GM10266 (cell line): ENCODE results near the gene KRT86.
"Not testable (repeated sequence)": the region's sequence is repeated elsewhere in the genome, so short reads cannot be mapped to it uniquely, and the experiment has no call there.

ENCODE experiments used
- DNase-seq: peaks from one replicate; pipeline ENCODE4 v3.0.0; 2012; ENCODE audit errors: extremely low spot score
- TF ChIP-seq, protein P1 (sequence below): IDR thresholded peaks from 2 replicates; pipeline ENCODE4 v1.5.1; 2012; ENCODE audit warnings: mild to moderate bottlenecking, low read depth; ENCODE audit not compliant: control insufficient read depth, insufficient read depth; ENCODE audit errors: missing control alignments

Gene KRT86

DNA sequence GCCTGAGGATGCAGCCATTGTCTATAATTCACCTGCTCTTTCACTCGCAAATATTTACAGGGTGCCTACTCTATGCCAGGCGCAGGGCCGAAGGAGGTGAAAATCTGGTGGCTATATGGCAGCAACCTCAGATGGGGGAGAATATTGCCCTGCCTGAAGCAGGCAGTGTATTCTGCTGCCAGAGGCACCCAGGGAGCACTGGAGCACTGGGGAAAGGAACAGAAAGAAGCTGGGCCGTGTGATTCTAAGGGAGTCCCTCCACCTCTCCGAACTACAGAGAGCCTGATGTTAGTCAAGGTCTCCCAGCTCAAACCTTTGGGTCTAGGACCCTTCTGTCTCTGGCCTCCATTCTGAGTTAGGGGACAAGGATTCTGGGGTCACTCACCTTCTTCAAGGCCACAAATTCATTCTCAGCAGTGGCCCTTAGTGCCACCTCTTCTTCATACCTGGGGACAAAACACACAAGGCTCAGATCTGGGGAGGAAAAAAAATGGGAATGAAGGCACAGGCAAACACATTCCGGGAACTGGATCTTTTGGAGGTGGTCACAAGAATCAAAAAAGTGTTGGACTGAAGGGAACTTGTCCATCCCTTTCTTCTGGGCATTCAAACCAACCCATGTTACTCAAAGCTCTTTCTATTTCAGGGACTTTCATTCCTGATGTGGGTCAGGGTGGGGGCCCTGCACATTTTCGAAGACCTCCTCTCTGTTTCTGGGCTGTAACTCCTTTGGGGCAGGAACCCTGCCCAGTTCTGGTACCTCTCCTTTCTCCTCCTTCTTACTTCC, 19.3 kb upstream of the KRT86 start:
- DNase-seq: no peak
- TF ChIP-seq, protein P1, sequence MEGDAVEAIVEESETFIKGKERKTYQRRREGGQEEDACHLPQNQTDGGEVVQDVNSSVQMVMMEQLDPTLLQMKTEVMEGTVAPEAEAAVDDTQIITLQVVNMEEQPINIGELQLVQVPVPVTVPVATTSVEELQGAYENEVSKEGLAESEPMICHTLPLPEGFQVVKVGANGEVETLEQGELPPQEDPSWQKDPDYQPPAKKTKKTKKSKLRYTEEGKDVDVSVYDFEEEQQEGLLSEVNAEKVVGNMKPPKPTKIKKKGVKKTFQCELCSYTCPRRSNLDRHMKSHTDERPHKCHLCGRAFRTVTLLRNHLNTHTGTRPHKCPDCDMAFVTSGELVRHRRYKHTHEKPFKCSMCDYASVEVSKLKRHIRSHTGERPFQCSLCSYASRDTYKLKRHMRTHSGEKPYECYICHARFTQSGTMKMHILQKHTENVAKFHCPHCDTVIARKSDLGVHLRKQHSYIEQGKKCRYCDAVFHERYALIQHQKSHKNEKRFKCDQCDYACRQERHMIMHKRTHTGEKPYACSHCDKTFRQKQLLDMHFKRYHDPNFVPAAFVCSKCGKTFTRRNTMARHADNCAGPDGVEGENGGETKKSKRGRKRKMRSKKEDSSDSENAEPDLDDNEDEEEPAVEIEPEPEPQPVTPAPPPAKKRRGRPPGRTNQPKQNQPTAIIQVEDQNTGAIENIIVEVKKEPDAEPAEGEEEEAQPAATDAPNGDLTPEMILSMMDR: no peak

DNA sequence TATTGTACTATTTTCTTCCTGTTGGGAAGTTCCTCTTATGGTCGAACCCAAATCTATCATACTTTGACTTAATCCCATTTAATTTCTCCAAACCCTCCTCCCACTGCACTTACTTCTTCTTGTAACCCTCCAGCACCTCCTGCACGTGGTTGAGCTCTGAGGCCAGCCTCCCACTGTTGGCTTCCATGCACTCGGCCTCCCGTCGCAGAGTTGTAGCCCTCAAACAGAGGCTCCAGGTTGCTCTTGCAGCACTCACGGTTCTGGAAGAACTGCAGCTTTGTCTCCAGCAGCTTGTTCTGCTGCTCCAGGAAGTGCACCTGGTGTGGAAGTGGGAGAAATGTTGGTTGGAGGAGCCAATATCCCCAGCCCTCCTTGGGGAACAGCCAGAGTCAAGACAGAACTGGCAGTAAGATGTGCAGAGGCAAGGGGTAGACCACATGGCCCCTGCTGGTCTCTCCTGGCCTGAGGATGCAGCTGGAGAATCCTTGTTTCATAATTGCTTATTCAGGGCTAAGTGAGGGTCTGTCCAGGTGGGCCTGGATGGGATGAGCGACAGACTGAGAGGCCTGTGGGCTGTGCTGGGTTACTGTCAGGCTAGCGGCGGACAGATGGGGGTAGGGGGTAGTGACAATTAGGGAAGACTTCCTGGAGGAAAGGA, 18.4 kb upstream of the KRT86 start:
- TF ChIP-seq, protein P1: no peak
- no peak for DNase-seq

DNA sequence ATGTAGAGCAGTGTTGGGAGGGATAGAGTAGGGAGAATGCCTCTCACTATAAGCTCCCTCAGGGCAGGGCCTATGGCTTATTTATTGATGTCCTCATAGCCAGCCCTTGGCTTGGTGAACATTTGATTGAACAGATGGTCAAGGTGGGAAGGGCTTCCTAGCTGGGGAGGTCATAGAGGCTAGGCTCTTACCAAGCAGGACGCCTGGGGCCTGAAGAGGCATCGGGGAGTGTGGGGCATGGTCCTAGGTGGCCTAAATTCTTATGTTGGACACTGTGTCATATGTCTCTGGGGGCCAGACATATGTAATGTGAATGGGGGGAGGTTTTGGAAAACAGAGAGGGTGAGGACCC, 17.9 kb upstream of the KRT86 start:
- no peak for DNase-seq
- TF ChIP-seq, protein P1: no peak

DNA sequence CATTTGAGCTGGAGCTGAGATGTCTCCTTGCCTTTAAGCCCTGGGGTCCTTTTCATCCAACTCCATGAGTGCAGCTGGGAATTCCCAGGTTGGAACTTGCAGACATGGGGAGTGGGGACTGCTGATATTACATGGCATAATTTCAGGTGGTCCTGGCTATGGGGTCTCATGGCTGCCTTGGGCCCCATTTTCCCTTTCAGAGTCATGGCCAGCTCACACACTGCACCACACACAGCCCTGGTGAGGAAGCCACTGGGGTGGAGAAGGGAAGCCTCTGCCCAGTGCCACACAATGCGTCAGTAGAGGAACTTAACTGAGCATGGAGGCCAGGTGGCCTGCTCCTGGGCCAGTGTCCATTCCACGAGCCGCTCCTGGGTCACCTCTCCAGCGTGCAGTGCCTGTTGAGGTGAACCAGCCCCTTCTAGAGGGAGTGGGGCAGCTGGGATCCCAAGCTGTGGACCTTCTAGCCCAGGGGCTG, 17.3 kb upstream of the KRT86 start:
- TF ChIP-seq, protein P1: no peak
- DNase-seq: no peak

DNA sequence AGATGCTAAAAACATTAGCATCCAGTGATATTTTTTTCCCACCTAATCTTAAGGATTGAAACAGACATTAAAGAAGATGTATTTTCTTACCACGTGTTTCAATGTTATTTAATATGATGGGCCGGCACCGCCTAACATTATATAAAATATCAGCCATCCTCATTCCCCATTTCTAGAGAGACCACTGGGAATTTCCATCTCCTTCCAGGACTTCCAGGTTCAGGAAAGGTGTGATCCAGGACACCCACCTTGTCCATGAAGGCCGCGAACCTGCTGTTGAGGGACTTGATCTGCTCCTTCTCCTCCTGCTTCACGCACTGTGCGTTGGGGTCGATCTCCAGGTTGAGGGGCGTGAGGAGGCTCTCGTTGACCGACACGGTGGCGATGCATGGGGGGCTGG, 16.5 kb upstream of the KRT86 start:
- not testable (repeated sequence) for DNase-seq

DNA sequence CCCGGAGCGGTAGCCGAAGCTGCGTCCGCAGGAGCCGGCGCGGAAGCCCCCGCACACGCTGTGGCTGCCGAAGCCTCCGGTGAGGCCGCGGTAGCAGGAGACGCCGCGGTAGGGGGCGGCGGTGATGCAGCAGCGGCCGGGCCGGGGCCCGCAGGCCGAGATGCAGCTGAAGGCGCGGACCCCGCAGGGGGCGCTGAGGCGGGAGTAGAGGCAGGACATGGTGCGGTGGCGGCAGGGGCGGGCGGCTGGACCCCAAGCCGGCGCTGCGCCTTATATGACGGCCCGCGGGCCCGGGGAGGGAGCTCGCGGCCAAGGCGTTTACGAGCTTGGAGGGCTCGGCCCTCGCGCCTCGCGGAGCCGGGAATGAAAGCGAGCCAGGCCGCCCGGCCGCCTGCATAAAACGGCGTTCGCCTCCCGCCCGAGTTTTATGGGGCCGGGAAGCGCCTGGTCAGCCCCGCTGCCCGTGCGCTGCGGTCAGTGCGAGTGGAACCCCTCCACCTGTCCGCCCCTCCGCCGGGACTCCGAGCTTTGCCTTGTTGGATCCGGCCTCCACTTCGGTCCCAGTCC, 16.0 kb upstream of the KRT86 start:
- DNase-seq: no peak
- TF ChIP-seq, protein P1: no peak

DNA sequence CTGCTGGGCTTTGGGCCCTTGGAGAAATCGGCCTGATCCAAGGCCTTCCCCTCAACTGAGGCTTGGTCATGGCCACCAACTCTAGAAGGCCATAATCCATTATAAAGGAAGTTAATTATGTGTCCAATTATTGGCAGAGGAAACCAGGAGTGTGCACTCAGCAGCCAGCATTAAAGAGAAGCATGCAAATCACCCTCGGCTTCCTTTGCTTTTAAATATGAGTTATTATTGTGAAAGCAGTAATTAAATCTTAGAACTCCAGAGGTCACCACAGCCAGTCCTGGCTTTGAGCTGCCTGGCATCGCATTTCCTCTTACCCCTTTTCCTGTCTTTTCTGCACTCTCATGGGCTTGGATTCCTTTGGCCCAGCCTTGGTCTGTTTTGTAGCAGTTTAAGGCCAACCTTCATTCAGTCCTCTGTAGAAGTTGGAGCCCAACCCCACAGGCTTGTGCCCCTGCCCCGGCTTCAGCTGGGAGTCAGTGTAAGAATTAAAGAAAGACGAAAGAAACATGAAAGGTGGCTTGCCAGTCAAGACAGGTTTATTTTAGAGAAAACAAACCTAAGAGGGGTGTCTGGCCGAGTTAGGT, 14.7 kb upstream of the KRT86 start:
- TF ChIP-seq, protein P1: no peak
- DNase-seq: no peak
